ENCODE measurements around the gene CYP2B6. TPM values are rescaled to one million over a fixed set of nuclear protein-coding genes. Genes with fewer than 3 reads are reported as not detected.
"Not testable (repeated sequence)": the region's sequence is repeated elsewhere in the genome, so short reads cannot be mapped to it uniquely, and the experiment has no call there.

CYP2B6 gene
- total RNA-seq, 2 experiments from 2014 or later = not detected

- intact Hi-C loops (cut with micrococcal nuclease); H3K36me3 Mint-ChIP-seq; H3K27ac Mint-ChIP-seq; H3K9me3 Mint-ChIP-seq; POLR2A ChIA-PET; DNase-seq; CTCF ChIA-PET; H3K4me3 Mint-ChIP-seq: not testable (repeated sequence)
- Mint-ChIP-seq H3K4me1 (ENCODE audit: low read depth) (peaks cover 18% of the 10 kb centered on the region), H3K27me3 (peaks cover 17% of the 10 kb centered on the region)
These were observed 25.7 kb upstream of the CYP2B6 start for GRCh38 chr19:40965351-40965750.

- Mint-ChIP-seq H3K4me1 (ENCODE audit: low read depth) (peaks cover 30% of the 10 kb centered on the region), H3K27me3 (peaks cover 14% of the 10 kb centered on the region)
- intact Hi-C loops (cut with micrococcal nuclease); H3K27ac Mint-ChIP-seq; H3K4me3 Mint-ChIP-seq; DNase-seq; H3K9me3 Mint-ChIP-seq; H3K36me3 Mint-ChIP-seq; CTCF ChIA-PET; POLR2A ChIA-PET: not testable (repeated sequence)
These were observed 24.5 kb upstream of the CYP2B6 start for GRCh38 chr19:40966591-40966990.

GRCh38 chr19:40968065-40968464 is 23.0 kb upstream of the CYP2B6 start:
- H3K36me3 Mint-ChIP-seq; CTCF ChIA-PET; H3K9me3 Mint-ChIP-seq; POLR2A ChIA-PET; H3K4me3 Mint-ChIP-seq; H3K27me3 Mint-ChIP-seq; DNase-seq; H3K27ac Mint-ChIP-seq; intact Hi-C loops (cut with micrococcal nuclease): not testable (repeated sequence)
- H3K4me1 Mint-ChIP-seq (ENCODE audit: low read depth) = peaks cover 31% of the 10 kb centered on the region

- intact Hi-C loops (cut with micrococcal nuclease) = loop anchor here (1.0 to 5.0 kb wide), 2 partner anchors 30 to 338 kb away; no protein-coding TSS in a partner anchor
- peak overlapping the region; percentile 52 for H3K27ac Mint-ChIP-seq
- CTCF ChIA-PET = interaction anchor here (0.8 to 1.2 kb wide), 5 partner anchors 25 to 306 kb away, joined by 3 to 5 read pairs (median 4); no protein-coding TSS in a partner anchor
- POLR2A ChIA-PET, H3K4me3 Mint-ChIP-seq, H3K36me3 Mint-ChIP-seq, DNase-seq, H3K9me3 Mint-ChIP-seq, H3K27me3 Mint-ChIP-seq: not testable (repeated sequence)
- H3K4me1 Mint-ChIP-seq (ENCODE audit: low read depth) = peaks cover 31% of the 10 kb centered on the region
These were observed 21.4 kb upstream of the CYP2B6 start for GRCh38 chr19:40969721-40970120.

- intact Hi-C loops (cut with micrococcal nuclease) = loop anchor here (1.0 to 5.0 kb wide), 2 partner anchors 31 to 337 kb away; no protein-coding TSS in a partner anchor
- DNase-seq = peak; percentile 13
- H3K4me3 Mint-ChIP-seq, H3K27me3 Mint-ChIP-seq, POLR2A ChIA-PET, H3K9me3 Mint-ChIP-seq, H3K36me3 Mint-ChIP-seq: not testable (repeated sequence)
- H3K27ac Mint-ChIP-seq = peak overlapping the region; percentile 52
- peaks cover 31% of the 10 kb centered on the region for H3K4me1 Mint-ChIP-seq (ENCODE audit: low read depth)
- CTCF ChIA-PET = interaction anchor here (0.7 to 1.2 kb wide), 4 partner anchors 152 to 307 kb away, joined by 3 to 4 read pairs (median 4); no protein-coding TSS in a partner anchor
These were observed 20.4 kb upstream of the CYP2B6 start for GRCh38 chr19:40970396-40971345.

- peaks cover 6% of the 10 kb centered on the region for H3K27me3 Mint-ChIP-seq
- H3K9me3 Mint-ChIP-seq = no peaks in the 10 kb centered on the region
- DNase-seq = peak; percentile 83
- intact Hi-C loops (cut with micrococcal nuclease) = loop anchor here (1.0 to 5.0 kb wide), 3 partner anchors 170 to 333 kb away; no protein-coding TSS in a partner anchor
- ChIA-PET CTCF (interaction anchor here (0.7 to 3.2 kb wide), 15 partner anchors 11 to 647 kb away, joined by 3 to 22 read pairs (median 4); partner anchors contain the start of gene CYP2B6), POLR2A (no interaction called here)
- no peak overlapping the region for H3K27ac Mint-ChIP-seq
- no peak overlapping the region for H3K4me3 Mint-ChIP-seq
- H3K4me1 Mint-ChIP-seq (ENCODE audit: low read depth) = peaks cover 26% of the 10 kb centered on the region
- H3K36me3 Mint-ChIP-seq = no peaks in the 10 kb centered on the region
These were observed 16.4 kb upstream of the CYP2B6 start for GRCh38 chr19:40974633-40975037.

GRCh38 chr19:40976134-40976533 is 14.9 kb upstream of the CYP2B6 start:
- no peaks in the 10 kb centered on the region for H3K9me3 Mint-ChIP-seq
- peaks cover 11% of the 10 kb centered on the region for H3K4me1 Mint-ChIP-seq (ENCODE audit: low read depth)
- H3K36me3 Mint-ChIP-seq = no peaks in the 10 kb centered on the region
- intact Hi-C loops (cut with micrococcal nuclease) = no loop called here
- ChIA-PET POLR2A (no interaction called here), CTCF (interaction anchor here (3.2 kb wide), 1 partner anchor 168 kb away, joined by 22 read pairs; no protein-coding TSS in a partner anchor)
- no peak for DNase-seq
- no peak overlapping the region for H3K4me3 Mint-ChIP-seq
- peaks cover 7% of the 10 kb centered on the region for H3K27me3 Mint-ChIP-seq
- no peak overlapping the region for H3K27ac Mint-ChIP-seq

GRCh38 chr19:40976724-40977123 is 14.4 kb upstream of the CYP2B6 start:
- intact Hi-C loops (cut with micrococcal nuclease) = no loop called here
- H3K4me3 Mint-ChIP-seq = no peak overlapping the region
- H3K27ac Mint-ChIP-seq = no peak overlapping the region
- no peaks in the 10 kb centered on the region for H3K36me3 Mint-ChIP-seq
- no peaks in the 10 kb centered on the region for H3K9me3 Mint-ChIP-seq
- ChIA-PET POLR2A (no interaction called here), CTCF (interaction anchor here (3.2 kb wide), 1 partner anchor 168 kb away, joined by 22 read pairs; no protein-coding TSS in a partner anchor)
- H3K4me1 Mint-ChIP-seq (ENCODE audit: low read depth) = peaks cover 10% of the 10 kb centered on the region
- H3K27me3 Mint-ChIP-seq = peaks cover 7% of the 10 kb centered on the region
- DNase-seq = no peak

GRCh38 chr19:40979759-40980158 is 11.3 kb upstream of the CYP2B6 start:
- POLR2A ChIA-PET; H3K27ac Mint-ChIP-seq; H3K4me3 Mint-ChIP-seq; CTCF ChIA-PET; H3K27me3 Mint-ChIP-seq; intact Hi-C loops (cut with micrococcal nuclease); DNase-seq; H3K9me3 Mint-ChIP-seq; H3K36me3 Mint-ChIP-seq: not testable (repeated sequence)
- H3K4me1 Mint-ChIP-seq (ENCODE audit: low read depth) = peaks cover 13% of the 10 kb centered on the region

- POLR2A ChIA-PET; H3K27ac Mint-ChIP-seq; DNase-seq; H3K36me3 Mint-ChIP-seq; H3K9me3 Mint-ChIP-seq; H3K4me3 Mint-ChIP-seq; intact Hi-C loops (cut with micrococcal nuclease); H3K27me3 Mint-ChIP-seq: not testable (repeated sequence)
- CTCF ChIA-PET = interaction anchor here (0.6 kb wide), 1 partner anchor 383 kb away, joined by 3 read pairs; the partner anchor contains the start of gene B9D2
- peaks cover 13% of the 10 kb centered on the region for H3K4me1 Mint-ChIP-seq (ENCODE audit: low read depth)
These were observed 10.2 kb upstream of the CYP2B6 start for GRCh38 chr19:40980743-40981442.

GRCh38 chr19:40981591-40981990 is 9.5 kb upstream of the CYP2B6 start:
- Mint-ChIP-seq H3K4me3 (no peak overlapping the region), H3K36me3 (no peaks in the 10 kb centered on the region), H3K4me1 (ENCODE audit: low read depth) (peaks cover 8% of the 10 kb centered on the region), H3K27me3 (peaks cover 11% of the 10 kb centered on the region), H3K9me3 (no peaks in the 10 kb centered on the region), H3K27ac (no peak overlapping the region)
- CTCF ChIA-PET = interaction anchor here (0.6 kb wide), 1 partner anchor 382 kb away, joined by 3 read pairs; the partner anchor contains the start of gene B9D2
- DNase-seq = no peak
- intact Hi-C loops (cut with micrococcal nuclease) = no loop called here
- POLR2A ChIA-PET = no interaction called here

GRCh38 chr19:40982594-40983101 is 8.4 kb upstream of the CYP2B6 start:
- H3K4me3 Mint-ChIP-seq = no peak overlapping the region
- ChIA-PET CTCF (no interaction called here), POLR2A (no interaction called here)
- H3K9me3 Mint-ChIP-seq = peaks cover 4% of the 10 kb centered on the region
- H3K4me1 Mint-ChIP-seq (ENCODE audit: low read depth) = peaks cover 8% of the 10 kb centered on the region
- no peaks in the 10 kb centered on the region for H3K36me3 Mint-ChIP-seq
- intact Hi-C loops (cut with micrococcal nuclease) = no loop called here
- no peak overlapping the region for H3K27ac Mint-ChIP-seq
- DNase-seq = no peak
- peaks cover 11% of the 10 kb centered on the region for H3K27me3 Mint-ChIP-seq
